HG03097 (cell line): Measurements from ENCODE around the gene IQGAP1.

ENCODE experiments used
- ATAC-seq: cut with Tn5 transposase; IDR thresholded peaks from one replicate; pipeline ENCODE4 v1.9.1; 2021; ENCODE audit not compliant: unreplicated experiment, low FRiP score

IQGAP1 gene

DNA sequence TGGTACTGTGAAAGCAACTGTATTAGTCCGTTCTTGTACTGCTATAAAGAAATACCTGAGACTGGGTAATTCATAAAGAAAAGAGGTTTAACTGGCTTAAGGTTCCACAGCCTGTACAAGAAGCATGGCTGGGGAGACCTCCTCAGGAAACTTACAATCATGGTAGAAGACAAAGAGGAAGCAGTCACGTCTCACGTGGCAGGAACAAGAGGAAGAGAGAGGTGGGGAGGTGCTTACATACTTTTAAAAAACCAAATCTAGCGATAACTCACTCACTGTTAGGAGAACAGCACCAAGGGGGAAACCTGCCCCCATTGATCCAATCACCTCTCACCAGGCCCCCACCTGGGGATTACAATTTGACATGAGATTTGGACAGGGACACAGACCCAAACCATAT, 48.9 kb downstream of the IQGAP1 start:
- ATAC-seq, result no peak

DNA sequence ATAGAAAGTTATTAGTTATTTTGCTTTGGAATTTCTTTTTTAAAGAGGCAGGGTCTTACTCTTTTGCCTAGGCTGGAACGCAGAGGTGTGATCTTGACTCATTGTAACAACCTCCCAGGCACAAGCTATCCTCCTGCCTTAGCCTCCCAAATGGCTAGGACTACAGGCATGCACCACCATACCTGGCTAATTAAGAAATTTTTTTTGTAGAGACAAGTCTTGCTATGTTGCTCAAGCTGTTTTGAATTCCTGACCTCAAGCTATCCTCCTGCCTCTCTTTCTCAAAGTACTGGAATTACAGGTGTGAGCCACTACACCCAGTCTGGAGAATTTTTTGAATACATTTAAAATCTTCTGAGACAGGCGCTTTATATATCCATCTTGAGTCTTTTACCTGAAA, 49.5 kb downstream of the IQGAP1 start:
- ATAC-seq, result no peak

DNA sequence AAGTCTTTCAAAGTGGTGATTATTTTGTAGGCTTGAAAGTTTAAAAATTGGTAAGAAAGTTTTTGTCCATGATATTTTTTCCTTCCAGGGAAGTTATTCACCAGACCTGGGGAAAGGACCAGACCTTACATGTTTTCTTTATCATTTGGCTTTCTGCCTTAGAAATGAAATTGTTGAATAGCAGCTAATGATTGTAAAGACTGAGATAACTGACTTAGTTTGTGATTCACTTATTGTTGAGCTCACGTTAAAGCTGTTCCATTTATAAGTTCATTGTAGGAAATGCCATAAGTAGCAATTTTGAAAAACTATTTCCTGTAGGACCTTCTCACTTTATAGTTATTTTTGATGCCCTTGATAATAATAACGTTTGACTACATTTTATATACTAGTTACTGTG, 51.9 kb downstream of the IQGAP1 start:
- no peak for ATAC-seq

DNA sequence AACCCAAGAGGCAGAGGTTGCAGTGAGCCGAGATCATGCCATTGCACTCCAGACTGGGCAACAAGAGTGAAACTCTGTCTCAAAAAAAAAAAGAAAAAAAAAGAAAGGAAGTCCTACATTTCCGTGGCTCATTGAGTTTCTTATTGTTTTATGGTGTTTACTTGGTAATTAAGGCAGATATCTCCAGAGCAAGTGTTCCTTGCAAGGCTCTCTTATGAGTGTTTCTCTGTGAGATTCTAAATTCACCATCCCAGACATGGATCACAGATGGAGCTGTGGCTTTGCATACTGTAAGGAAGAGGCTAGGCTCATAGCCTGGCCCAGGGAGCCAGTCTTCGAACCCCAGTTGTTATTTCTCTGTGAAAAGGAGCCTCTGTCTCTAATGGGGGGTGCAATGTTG, 53.0 kb downstream of the IQGAP1 start:
- ATAC-seq, result no peak

DNA sequence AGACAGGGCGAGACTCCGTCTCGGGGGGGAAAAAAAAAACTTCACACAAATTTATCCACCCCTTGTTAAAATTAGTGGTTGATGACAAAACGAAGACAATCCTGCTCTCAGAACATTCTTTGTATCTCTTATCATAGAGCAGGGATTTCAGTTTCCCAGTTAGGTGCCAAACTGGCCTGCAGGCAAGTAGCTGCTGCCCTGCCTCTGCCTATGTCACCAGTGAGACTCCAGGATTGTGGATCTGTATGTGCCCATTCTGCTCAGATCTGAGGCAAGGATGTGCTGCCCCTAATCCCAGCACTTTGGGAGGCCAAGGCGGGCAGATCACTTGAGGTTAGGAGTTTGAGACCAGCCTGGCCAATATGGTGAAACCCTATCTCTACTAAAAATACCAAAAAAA, 54.4 kb downstream of the IQGAP1 start:
- no peak for ATAC-seq

DNA sequence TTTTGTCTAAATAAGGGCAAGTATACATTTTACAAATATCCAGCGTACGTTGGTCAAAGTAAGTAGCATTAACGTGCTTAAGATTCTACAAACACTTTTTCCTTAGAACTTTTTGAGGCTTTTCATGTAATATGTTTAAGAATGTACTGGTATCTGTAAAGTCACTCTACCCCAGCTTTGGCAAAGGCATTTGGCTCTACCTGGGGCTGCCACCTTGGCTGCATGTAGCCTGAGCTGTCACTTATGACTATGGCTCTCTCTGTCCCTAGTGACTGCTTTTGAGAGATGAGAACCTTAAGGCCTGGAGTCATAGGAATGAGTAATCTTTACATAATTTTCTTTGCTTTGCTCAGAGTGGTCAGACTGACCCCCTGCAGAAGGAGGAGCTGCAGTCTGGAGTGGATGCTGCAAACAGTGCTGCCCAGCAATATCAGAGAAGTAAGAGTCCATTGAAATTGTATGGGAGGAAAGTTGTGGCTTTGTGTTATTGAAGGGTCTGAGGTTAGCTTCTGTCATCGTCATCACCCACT, 61.2 kb downstream of the IQGAP1 start:
- ATAC-seq, result no peak

DNA sequence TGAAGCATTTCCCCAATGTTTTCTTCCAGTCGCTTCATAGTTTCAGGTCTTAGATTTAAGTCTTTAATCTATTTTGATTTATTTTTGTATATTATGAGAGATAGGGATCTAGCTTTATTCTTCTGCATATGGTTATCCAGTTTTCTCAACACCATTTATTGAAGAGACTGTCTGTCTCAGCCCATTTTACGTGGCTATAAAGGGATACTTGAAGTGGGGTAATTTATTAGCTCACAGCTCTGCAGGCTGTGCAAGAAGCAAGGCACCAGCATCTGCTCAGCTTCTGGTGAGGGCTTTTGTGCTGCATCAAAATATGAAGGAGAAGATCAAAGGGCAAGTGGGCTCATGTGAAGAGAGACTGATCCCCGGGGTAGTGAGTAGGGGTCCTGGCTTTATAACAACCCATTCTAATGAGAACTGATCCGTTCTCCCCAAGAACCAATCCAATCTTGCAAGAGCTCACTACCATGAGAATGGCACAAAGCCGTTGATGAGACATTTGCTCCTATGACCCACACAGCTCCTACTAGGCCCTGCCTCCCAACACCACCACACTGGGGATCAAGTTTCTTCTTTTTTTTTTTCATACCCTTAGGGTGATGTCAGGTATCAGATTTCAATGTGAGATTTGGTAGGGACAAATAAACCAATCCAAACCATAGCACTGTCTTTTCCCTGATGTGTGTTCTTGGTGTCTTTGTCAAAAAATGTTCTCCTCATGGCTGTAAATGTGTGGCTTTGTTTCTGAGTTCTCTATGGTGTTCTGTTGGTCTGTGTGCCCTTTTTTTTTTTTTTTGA, 63.2 kb downstream of the IQGAP1 start:
- no peak for ATAC-seq

GRCh38 chr15:90456236-90456635, 68.2 kb downstream of the IQGAP1 start:
- no peak for ATAC-seq

DNA sequence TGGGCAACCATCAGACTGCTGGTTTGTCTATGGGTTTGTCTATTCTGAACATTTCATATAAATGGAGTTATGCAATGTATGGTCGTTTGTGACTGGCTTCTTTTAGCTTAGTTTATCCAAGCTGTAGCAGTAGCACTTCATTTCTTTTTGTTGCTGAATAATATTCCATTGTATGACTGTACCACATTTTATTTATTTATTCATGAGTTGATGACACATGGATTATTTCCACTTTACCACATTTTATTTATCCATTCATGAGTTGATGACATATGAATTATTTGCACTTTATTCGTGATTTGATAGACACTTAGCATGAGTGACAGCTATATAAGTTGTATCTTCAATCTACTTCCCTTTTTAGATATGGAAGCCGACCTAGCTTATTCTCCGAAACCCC, 70.0 kb downstream of the IQGAP1 start:
- ATAC-seq, result no peak

- no peak for ATAC-seq
Measured at GRCh38 chr15:90459368-90459767, 71.3 kb downstream of the IQGAP1 start.

GRCh38 chr15:90460142-90460824, 72.2 kb downstream of the IQGAP1 start:
- ATAC-seq, result no peak

- ATAC-seq, result no peak
Measured at GRCh38 chr15:90463381-90463780, 75.3 kb downstream of the IQGAP1 start.

GRCh38 chr15:90465140-90465929, 77.3 kb downstream of the IQGAP1 start:
- no peak for ATAC-seq

- ATAC-seq, result no peak
Measured at GRCh38 chr15:90465930-90466567, 78.0 kb downstream of the IQGAP1 start.

DNA sequence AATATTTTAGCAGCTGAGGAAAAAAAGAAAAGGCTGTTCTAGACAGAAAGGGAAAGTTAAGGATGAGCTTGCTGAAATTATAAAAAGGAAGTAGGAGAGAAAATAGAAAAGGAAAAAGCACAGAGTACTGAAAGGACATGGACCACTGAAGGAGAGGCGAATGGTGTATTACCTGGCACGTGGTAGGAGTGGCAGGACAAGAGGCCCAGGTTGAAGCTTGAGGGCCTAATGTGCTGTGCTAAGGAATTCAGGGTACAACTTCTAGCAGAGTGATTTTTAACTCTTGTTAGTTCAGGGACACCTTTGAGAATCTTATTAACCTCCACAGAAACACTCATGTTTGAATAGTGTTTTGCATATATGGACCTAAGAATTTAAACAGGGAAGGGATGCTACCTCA, 81.7 kb downstream of the IQGAP1 start:
- ATAC-seq, result no peak

DNA sequence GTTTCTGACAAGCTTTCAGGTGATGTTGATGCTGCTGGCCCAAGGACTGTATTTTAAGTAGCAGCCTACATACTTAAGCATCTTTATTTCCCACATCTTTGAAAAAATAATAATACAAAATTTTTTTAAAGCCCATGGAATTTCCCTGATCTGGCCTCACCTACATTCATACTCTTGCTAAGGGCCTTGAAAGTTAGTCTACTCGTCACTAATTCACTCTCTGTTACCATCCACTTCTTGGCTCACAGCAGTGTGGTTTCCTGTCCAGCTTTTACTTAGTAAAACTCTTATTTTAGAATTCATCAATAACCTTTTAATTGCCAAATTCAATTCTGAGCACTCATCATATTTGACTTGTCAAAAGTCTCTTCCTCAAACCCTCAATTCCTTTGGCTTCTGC, 82.4 kb downstream of the IQGAP1 start:
- no peak for ATAC-seq

- no peak for ATAC-seq
Measured at GRCh38 chr15:90471126-90471525, 83.1 kb downstream of the IQGAP1 start.

- ATAC-seq, result no peak
Measured at GRCh38 chr15:90471769-90472168, 83.7 kb downstream of the IQGAP1 start.

DNA sequence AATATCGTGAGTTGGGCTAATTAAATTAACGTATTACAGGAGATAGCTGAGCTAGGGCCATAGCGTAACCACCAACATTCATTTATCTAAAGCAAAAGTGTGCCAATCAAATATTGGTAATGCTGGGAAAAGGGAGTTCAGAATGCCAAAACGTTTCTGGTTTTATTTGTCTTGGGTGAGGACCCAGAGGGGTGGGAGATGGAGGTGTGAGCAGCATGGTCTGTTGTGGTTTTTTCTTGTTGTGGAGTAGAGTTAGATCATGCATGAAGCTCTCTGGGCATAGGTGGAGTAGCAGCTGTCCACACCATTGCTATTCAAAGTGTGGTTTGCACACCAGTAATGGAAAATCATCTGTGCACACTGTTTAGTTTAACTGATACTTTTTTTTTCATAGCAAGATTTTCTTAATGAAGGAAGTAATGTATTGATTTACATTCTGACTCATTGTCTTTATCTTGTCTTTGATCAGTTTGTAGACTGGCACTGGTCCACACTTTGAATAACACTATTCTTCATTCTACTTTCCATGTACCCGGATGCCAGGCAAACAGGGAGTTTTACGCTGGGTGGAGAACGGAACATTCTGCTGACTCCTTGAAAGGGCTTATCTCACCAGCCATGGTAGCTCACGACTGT, 90.9 kb downstream of the IQGAP1 start:
- ATAC-seq, result no peak

DNA sequence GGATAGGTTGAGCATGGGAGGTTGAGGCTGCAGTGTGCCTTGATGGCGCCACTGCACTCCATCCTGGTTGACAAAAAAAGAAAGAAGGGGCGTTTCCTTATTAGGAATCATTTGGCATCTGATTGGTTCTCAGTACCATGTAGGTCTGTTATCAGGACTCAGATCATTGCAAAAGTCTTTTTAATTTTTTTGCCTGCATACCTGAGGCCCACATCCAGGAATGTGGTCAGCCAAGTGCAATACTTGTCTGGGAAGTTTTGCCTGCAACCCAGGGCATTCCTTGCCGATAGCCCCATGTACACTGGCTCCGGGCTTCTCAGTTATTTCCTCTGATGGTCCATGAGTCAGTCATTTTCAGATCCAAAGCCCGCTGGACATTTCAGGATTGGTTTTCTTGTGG, 91.6 kb downstream of the IQGAP1 start:
- ATAC-seq, result no peak
